K562 (cell line): ENCODE data around the gene DENND4C. TPM values are rescaled to one million over a fixed set of nuclear protein-coding genes. Genes with fewer than 3 reads are reported as not detected.
A peak's percentile ranks its signal among the peaks of the same experiment; 100 is the strongest.
"Not testable (repeated sequence)": the region's sequence is repeated elsewhere in the genome, so short reads cannot be mapped to it uniquely, and the experiment has no call there.

Experiments used
- ATAC-seq: fragments of 200-7000 bp; cut with Tn5 transposase; 3 replicates; pipeline ENCODE4 v1.9.1; 2020; ENCODE audit warnings: moderate library complexity
- BruUV-seq: library from RNA; stranded (reverse); fragments of 400-500 nt; replicated peaks from 2 replicates; lab custom pipeline; 2021; lab: Mats Ljungman, UMichigan
- CTCF ChIA-PET: fragments of 300-600 bp; formaldehyde crosslinking; extraction: SDS; loops from one replicate; lab custom pipeline; 2021; ENCODE audit warnings: low intra/inter-chr PET ratio; lab: Yijun Ruan, JAX
- POLR2A ChIA-PET: fragments of 300-600, 350-650 bp; sonication (Branson Sonifier 250); formaldehyde crosslinking; extraction: SDS; loops from one replicate; lab custom pipeline; 2021; ENCODE audit warnings: antibody characterized with exemption, inconsistent platforms; lab: Yijun Ruan, JAX
- DNase-seq, 4 experiments: peaks; one replicate each; pipeline versions ENCODE4 v3.0.0 to v3.0.0-alpha.2; 2011 to 2018; ENCODE audit warnings: low spot score in 3 of 4, mixed read lengths in 3 of 4; ENCODE audit errors: extremely low read depth in 1 of 4
- FAIRE-seq: peaks from 2 replicates; lab custom pipeline; 2011; peaks lifted over from hg19 to GRCh38; lab: Jason Lieb, UNC
- H2AFZ ChIP-seq: 2 replicates; pipeline ENCODE4 v1.6.0; 2011; ENCODE audit warnings: low read depth, low read length, control low read depth, inconsistent platforms
- H3K27ac ChIP-seq: fragments of 200-600 bp; 3 replicates; pipeline ENCODE4 v1.8.0; 2011; ENCODE audit warnings: low read depth, mild to moderate bottlenecking, control low read depth, inconsistent platforms, low read length, moderate library complexity, mixed read lengths; ENCODE audit errors: extremely low read depth
- H3K27me3 ChIP-seq, 2 experiments: fragments of 300-600 bp in 1 of 2; 2 replicates in 1 of 2; 3 replicates in 1 of 2; pipeline versions ENCODE4 v1.6.0 to v1.8.0; 2011; ENCODE audit warnings: inconsistent platforms in 2 of 2, low read length in 2 of 2, mild to moderate bottlenecking in 1 of 2, mixed read lengths in 1 of 2, moderate library complexity in 1 of 2; ENCODE audit not compliant: control insufficient read depth in 2 of 2, insufficient read depth in 2 of 2
- H3K36me3 ChIP-seq: fragments of 300-600 bp; 3 replicates; pipeline ENCODE4 v1.8.0; 2011; ENCODE audit warnings: mild to moderate bottlenecking, low read length, inconsistent platforms; ENCODE audit not compliant: control insufficient read depth, insufficient read depth
- H3K4me1 ChIP-seq, 2 experiments: fragments of 200-600 bp in 1 of 2; replicated peaks in 1 of 2; 2 replicates in 1 of 2; 3 replicates in 1 of 2; pipeline versions ENCODE4 v1.5.1 to v1.8.0; 2011; ENCODE audit warnings: inconsistent platforms in 2 of 2, low read length in 2 of 2, mild to moderate bottlenecking in 1 of 2, mixed read lengths in 1 of 2, moderate library complexity in 1 of 2; ENCODE audit not compliant: control insufficient read depth in 2 of 2, insufficient read depth in 2 of 2
- H3K4me2 ChIP-seq: 2 replicates; pipeline ENCODE4 v1.6.1; 2011; ENCODE audit warnings: low read length, control low read depth, inconsistent platforms, mixed read lengths; ENCODE audit not compliant: insufficient read depth
- H3K4me3 ChIP-seq: fragments of 200-600 bp; sonication (generic), shearing (Covaris generic); 2 replicates; pipeline ENCODE4 v1.5.1; 2016; ENCODE audit warnings: control low read depth, inconsistent platforms
- H3K79me2 ChIP-seq: fragments of 200-600 bp; 3 replicates; pipeline ENCODE4 v1.8.0; 2011; ENCODE audit warnings: low read length, inconsistent platforms; ENCODE audit not compliant: control insufficient read depth, insufficient read depth
- H3K9ac ChIP-seq, 2 experiments: 2 replicates each; pipeline versions ENCODE4 v1.6.0 to v1.6.1; 2011; ENCODE audit warnings: low read depth in 2 of 2, low read length in 2 of 2, control low read depth in 1 of 2, inconsistent platforms in 1 of 2, mild to moderate bottlenecking in 1 of 2, mixed read lengths in 1 of 2; ENCODE audit not compliant: insufficient read depth in 1 of 2
- H3K9me1 ChIP-seq: one replicate; pipeline ENCODE4 v1.6.0; 2011; ENCODE audit warnings: inconsistent platforms, mild to moderate bottlenecking, low read length, moderate library complexity; ENCODE audit not compliant: control insufficient read depth, insufficient read depth
- H3K9me3 ChIP-seq: replicated peaks from 2 replicates; pipeline ENCODE4 v1.5.1; 2011; ENCODE audit warnings: low read depth, low read length, inconsistent platforms; ENCODE audit not compliant: control insufficient read depth, insufficient read depth
- H4K20me1 ChIP-seq: replicated peaks from 2 replicates; pipeline ENCODE4 v1.6.1; 2011; ENCODE audit warnings: low read length, inconsistent platforms, mixed read lengths; ENCODE audit not compliant: control insufficient read depth, insufficient read depth
- ARID1B ChIP-seq: fragments of 450-650 bp; IDR thresholded peaks from 2 replicates; pipeline ENCODE4 v1.6.1; 2016; ENCODE audit warnings: antibody characterized with exemption, mild to moderate bottlenecking, inconsistent platforms
- C11orf30 ChIP-seq: fragments of 450-650 bp; IDR thresholded peaks from 2 replicates; pipeline ENCODE4 v1.6.1; 2016; ENCODE audit warnings: low read depth, mild to moderate bottlenecking
- CBFA2T2 ChIP-seq: fragments of 450-650 bp; conservative IDR thresholded peaks from 2 replicates; pipeline ENCODE4 v1.6.1; 2017; ENCODE audit warnings: mild to moderate bottlenecking
- CBFA2T3 ChIP-seq: fragments of 450-650 bp; IDR thresholded peaks from 2 replicates; pipeline ENCODE4 v1.6.1; 2017
- DPF2 ChIP-seq: fragments of 450-650 bp; IDR thresholded peaks from 2 replicates; pipeline ENCODE4 v1.6.1; 2016
- EP300 ChIP-seq: IDR thresholded peaks from 2 replicates; pipeline ENCODE4 v1.6.1; 2012; ENCODE audit warnings: low read length, improper control_type of control experiment
- KDM1A ChIP-seq, 2 experiments: fragments of 450-650 bp; IDR thresholded peaks; 2 replicates each; pipeline ENCODE4 v1.6.1; 2016; ENCODE audit warnings: mild to moderate bottlenecking in 2 of 2
- MAFF ChIP-seq: IDR thresholded peaks from 2 replicates; pipeline ENCODE4 v1.6.1; 2012; ENCODE audit warnings: low read length, improper control_type of control experiment
- MAFG ChIP-seq: fragments of 450-650 bp; conservative IDR thresholded peaks from 2 replicates; pipeline ENCODE4 v1.6.1; 2016; ENCODE audit warnings: missing genetic modification characterization, missing compliant biosample characterization
- NCOR1 ChIP-seq: fragments of 450-650 bp; IDR thresholded peaks from 2 replicates; pipeline ENCODE4 v1.6.1; 2016; ENCODE audit warnings: mild to moderate bottlenecking, moderate library complexity
- NFE2 ChIP-seq: IDR thresholded peaks from 2 replicates; pipeline ENCODE4 v1.6.1; 2014; ENCODE audit warnings: antibody characterized with exemption, low read depth
- SMARCE1 ChIP-seq: fragments of 450-650 bp; IDR thresholded peaks from 2 replicates; pipeline ENCODE4 v1.7.1; 2016; ENCODE audit warnings: mild to moderate bottlenecking
- SOX6 ChIP-seq: fragments of 450-650 bp; IDR thresholded peaks from 2 replicates; pipeline ENCODE4 v1.6.1; 2014; ENCODE audit warnings: mild to moderate bottlenecking
- TAL1 ChIP-seq: fragments of 450-650 bp; IDR thresholded peaks from 2 replicates; pipeline ENCODE4 v1.6.1; 2016; ENCODE audit warnings: mild to moderate bottlenecking
- TCF3 ChIP-seq: sonication (generic); formaldehyde crosslinking; IDR thresholded peaks from 2 replicates; pipeline ENCODE4 v1.4.0; 2020; ENCODE audit warnings: mild to moderate bottlenecking, missing genetic modification reagents
- TEAD4 ChIP-seq, 2 experiments: sonication (generic) in 1 of 2; formaldehyde crosslinking in 1 of 2; IDR thresholded peaks; 2 replicates each; pipeline versions ENCODE4 v1.6.1 to v1.8.0; 2012 to 2022; ENCODE audit warnings: borderline replicate concordance in 1 of 2, inconsistent platforms in 1 of 2, low read length in 1 of 2, mild to moderate bottlenecking in 1 of 2, missing genetic modification reagents in 1 of 2
- ZNF316 ChIP-seq: fragments of 450-650 bp; IDR thresholded peaks from 2 replicates; pipeline ENCODE4 v1.6.1; 2016
- WGBS: fragments of 100-300 bp; shearing (Covaris generic); methylation state at CpG from one replicate; pipeline ENCODE4 v1.1.6; 2016; ENCODE audit warnings: low coverage, mixed read lengths; ENCODE audit not compliant: insufficient coverage; ENCODE audit errors: missing lambda C conversion rate; 5-methylcytosine and 5-hydroxymethylcytosine counted together
- in situ Hi-C: fragments of 300-500 bp; cut with MboI; formaldehyde crosslinking; loops from 4 replicates; pipeline ENCODE4 v1.15.0; 2018; ENCODE audit warnings: inconsistent platforms, mixed read lengths
- intact Hi-C: fragments of 100-400 bp; cut with micrococcal nuclease; formaldehyde crosslinking; loops from 2 replicates; pipeline ENCODE4 v1.14.2; 2022
- polyA plus RNA-seq, 8 experiments: library from polyadenylated mRNA; depleted of rRNA in 4 of 8; stranded (reverse) in 5 of 8; unstranded in 3 of 8; fragments of >200 nt; fragmentation: Nextera tagmentation in 2 of 8; fragmentation: Illumina TruSeq in 1 of 8; extraction: Ambion mirVana in 2 of 8; extraction: Trizol in 1 of 8; gene quantifications; 2 replicates each; pipeline versions ENCODE4 v1.2.1 to v1.2.3, GENCODE V29; 2011 to 2014; ENCODE audit warnings: inconsistent platforms in 1 of 8, missing spikeins in 1 of 8
- total RNA-seq, 7 experiments: library from RNA; depleted of rRNA in 6 of 7; stranded (reverse); fragments of >200 nt in 6 of 7; fragmentation: Illumina TruSeq in 2 of 7; extraction: Trizol in 2 of 7; gene quantifications; 2 replicates each; pipeline versions ENCODE4 v1.2.1 to v1.2.3, GENCODE V29; 2011 to 2021; ENCODE audit warnings: low replicate concordance in 1 of 7

DENND4C gene
- total and polyA plus RNA-seq, 9 of the 15 experiments (the other 6 are each of a cell fraction or from before 2014, with no cell fraction given): 4.8 to 31.8 (median 13.9) TPM

GRCh38 chr9:19193358-19193973 lies 37.0 kb upstream of the DENND4C start:
- DNase-seq: peak in 1 of 4 experiments; percentile 29
- Histone ChIP-seq H3K4me2 (peak overlapping the region; percentile 25; the same call in 1 of the 2 replicates), H3K4me1 (peaks cover 0 to 21% of the 10 kb centered on the region in 2 experiments; a peak in 3 of 5 replicates), H2AFZ (peak overlapping the region; percentile 40; the same call in 1 of the 2 replicates)
- FAIRE-seq: peak; percentile 51
- H3K9ac ChIP-seq; H3K4me3 ChIP-seq; in situ Hi-C loops; H3K9me3 ChIP-seq; H4K20me1 ChIP-seq; POLR2A ChIA-PET; CTCF ChIA-PET; H3K9me1 ChIP-seq; H3K27ac ChIP-seq; H3K36me3 ChIP-seq; BruUV-seq; H3K79me2 ChIP-seq; H3K27me3 ChIP-seq; TF ChIP-seq TEAD4 (CRISPR knock-in tag; IDR thresholded peaks at IDR 0.05; ENCODE audit: borderline replicate concordance): not testable (repeated sequence)
- intact Hi-C loops: loop anchor here (10.0 kb wide), 1 partner anchor 191 kb away; the partner anchor contains the start of gene RPS6
- TF ChIP-seq NFE2 (peak; percentile 59), KDM1A (IDR thresholded peaks at IDR 0.05) (0 out of 4 replicates have a peak, but pooled peaks of 1 of the 2 experiments have one; percentile 16), CBFA2T3 (peak; percentile 74), C11orf30 (0 out of 2 replicates have a peak, but pooled peaks have one; percentile 28), TCF3 (peak; percentile 61), TAL1 (peak; percentile 68), MAFF (peak; percentile 18; the same call in 1 of the 2 replicates), TEAD4 (IDR thresholded peaks at IDR 0.05; ENCODE audit: low read length) (peak; percentile 40; the same call in 1 of the 2 replicates), SMARCE1 (0 out of 2 replicates have a peak, but pooled peaks have one; percentile 23), ZNF316 (peak; percentile 16; the same call in 1 of the 2 replicates), NCOR1 (peak; percentile 45; the same call in 1 of the 2 replicates), MAFG (tag) (peak; percentile 40; the same call in 1 of the 2 replicates), EP300 (peak; percentile 41; the same call in 1 of the 2 replicates), DPF2 (0 out of 2 replicates have a peak, but pooled peaks have one; percentile 53), SOX6 (peak; percentile 34; the same call in 1 of the 2 replicates), CBFA2T2 (0 out of 2 replicates have a peak, but pooled peaks have one; percentile 17), ARID1B (peak; percentile 80)
- ATAC-seq: peak; percentile 74
- WGBS: 7% methylated on average over 2 of the region's 2 CpGs
